GM18508 (cell line): ENCODE data around the gene TUBB1.
"Not testable (repeated sequence)": the region's sequence is repeated elsewhere in the genome, so short reads cannot be mapped to it uniquely, and the experiment has no call there.

Experiments used
- ATAC-seq: cut with Tn5 transposase; IDR thresholded peaks from one replicate; pipeline ENCODE4 v1.9.1; 2021; ENCODE audit warnings: moderate number of reproducible peaks; ENCODE audit not compliant: insufficient read depth, unreplicated experiment

The TUBB1 gene

DNA sequence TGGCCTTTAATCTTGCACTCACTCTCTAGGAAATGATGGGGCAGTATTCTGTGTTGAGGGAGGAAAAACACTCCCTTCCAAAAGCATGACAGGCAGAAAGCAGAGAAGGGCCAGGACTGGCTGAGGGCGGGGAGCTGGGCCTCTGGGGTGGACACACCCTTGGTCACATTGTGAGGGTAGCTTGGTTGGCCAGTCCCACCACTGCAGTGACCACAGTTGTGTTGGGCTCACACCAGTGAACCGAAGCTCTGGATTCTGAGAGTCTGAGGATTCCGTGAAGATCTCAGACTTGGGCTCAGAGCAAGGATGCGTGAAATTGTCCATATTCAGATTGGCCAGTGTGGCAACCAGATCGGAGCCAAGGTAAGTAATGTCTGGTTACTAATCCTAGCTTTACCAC is at the start of gene TUBB1:
Gene TUBB1 (plus strand): TSS at position 213 of the 400 bp plus-strand sequence. CDS start 94 bp downstream, at position 307.
- ATAC-seq, result no peak

DNA sequence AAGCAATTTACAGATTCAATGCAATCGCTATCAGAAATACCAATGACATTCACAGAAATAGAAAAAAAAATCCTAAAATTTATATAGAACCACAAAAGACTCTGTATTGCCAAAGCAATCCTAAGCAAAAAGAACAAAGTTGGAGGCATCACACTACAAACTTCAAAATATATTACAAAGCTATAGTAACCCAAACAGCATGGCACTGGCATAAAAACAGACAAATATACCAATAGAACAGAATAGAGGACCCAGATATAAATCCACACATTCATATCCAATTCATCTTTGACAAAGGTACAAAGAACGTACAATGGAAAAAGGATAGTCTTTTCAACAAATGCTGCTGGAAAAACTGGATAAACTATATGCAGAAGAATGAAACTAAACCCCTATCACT is 49.8 kb upstream of the TUBB1 start:
- ATAC-seq, result no peak

DNA sequence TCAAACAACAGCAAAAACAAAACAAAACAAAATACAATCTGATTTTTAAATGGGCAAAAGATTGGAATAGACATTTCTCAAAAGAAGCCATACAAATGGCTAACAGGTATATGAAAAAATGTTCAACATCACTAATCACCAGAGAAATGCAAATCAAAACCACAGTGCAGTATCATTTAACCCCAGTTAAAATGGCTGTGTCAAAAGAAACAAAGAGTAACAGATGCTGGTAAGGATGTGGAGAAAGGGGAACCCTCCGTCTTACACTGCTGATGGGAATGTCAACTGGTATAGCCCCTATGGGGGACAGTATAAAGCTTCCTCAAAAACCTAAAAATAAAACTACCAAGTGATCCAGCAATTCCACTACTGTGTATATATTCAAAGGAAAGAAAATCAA is 49.1 kb upstream of the TUBB1 start:
- no peak for ATAC-seq

DNA sequence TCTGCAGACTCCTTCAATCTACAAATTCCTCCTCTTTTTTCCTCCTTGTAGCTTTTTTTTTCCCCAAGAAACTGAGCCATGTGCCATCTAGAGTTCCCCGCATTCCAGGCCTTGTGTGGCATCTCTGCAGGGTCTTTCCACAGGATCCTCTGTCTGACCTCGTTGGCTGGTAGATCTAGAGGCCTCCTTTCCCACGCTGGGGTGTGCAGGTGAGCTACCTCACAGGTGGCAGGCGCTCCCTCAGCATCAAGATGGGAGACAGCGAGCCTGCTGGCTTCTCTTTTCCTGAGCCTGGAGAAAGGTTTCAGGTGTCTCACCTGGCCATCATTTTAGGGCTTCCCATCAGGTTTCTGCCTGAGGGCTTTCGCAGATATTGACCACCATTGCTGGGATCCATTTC is 47.8 kb upstream of the TUBB1 start:
- no peak for ATAC-seq

DNA sequence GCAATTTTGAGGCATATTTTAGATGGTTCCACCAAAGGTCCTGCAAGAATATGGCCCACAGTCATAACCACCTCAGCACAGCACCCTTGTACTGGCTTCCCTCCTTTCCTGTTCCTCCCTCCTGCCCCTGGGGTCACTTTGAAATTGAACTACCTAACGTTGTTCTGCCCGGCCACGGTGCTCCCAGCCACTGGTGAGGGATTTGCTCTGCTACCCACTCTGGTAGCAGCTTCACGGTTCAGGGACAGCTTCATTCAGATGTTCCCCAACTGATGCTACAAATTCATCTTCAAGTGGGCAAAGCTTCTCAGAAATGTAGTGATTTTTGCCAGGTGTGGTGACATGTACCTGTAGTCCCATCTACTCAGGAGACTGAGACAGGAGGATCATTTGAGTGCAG is 46.0 kb upstream of the TUBB1 start:
- ATAC-seq, result no peak

DNA sequence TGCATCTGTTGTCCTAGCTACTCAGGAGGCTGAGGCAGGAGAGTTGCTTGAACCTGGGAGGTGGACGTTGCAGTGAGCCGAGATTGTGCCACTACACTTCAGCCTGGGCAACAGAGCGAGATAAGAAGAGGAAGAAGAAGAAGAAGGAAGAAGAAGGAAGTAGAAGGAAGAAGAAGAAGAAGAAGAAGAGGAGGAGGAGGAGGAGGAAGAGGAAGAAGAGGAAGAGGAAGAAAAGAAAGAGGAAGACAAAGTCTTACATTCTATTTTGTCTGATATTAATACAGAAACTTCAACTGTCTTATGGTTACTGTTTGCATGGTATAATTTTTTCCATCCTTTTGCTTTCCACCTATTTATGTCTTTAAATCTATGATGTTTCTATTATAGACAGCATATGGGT is 45.4 kb upstream of the TUBB1 start:
- ATAC-seq, result no peak

DNA sequence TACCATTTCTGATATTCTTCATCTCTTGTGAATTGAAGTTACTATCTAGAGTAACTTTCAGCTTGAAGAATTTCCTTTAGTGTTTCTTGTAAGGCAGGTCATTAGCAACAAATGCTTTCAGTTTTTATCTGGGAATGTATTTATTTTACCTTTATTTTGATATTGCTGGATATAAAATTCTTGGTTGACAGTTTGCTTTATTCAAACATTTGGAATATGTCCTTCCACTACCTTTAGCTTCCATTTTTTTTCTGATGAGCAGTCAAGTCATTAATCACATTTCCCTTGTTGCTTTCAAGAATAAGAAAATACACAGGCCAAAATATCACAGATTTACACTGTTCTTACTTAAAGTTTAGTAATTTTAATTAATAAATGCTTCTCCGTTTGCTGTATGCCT is 43.9 kb upstream of the TUBB1 start:
- no peak for ATAC-seq

DNA sequence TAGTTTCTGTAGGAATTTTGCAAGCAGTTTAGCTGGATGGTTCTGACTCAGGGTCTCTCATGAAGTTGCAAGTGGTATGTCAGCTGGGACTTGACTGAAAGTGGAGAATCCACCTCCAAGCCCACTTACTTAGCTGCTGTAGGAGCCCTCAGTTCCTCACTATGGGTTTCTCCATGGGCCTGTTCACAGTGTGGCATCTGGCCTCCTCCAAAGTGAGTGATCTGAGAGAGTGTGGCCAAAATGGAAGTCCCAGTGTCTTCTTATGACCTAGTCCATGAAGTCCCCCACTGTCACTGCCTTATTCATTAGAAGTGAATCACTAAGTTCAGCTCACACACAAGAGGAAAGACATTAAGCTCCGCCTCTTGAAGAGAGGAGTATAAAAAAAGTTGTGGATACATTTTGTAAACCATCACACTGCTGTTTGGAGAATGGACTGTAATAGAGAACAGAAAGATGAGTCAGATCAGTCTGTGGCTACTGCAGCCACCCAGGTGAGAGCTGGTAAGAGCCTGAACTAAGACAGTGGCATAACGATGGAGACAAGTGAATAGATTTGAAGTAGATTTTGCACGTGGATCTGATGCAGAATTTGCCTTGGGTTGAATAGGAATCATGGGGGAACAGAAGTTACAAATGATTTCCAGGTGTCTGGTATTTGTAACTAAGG is 43.0 kb upstream of the TUBB1 start:
- ATAC-seq, result no peak

DNA sequence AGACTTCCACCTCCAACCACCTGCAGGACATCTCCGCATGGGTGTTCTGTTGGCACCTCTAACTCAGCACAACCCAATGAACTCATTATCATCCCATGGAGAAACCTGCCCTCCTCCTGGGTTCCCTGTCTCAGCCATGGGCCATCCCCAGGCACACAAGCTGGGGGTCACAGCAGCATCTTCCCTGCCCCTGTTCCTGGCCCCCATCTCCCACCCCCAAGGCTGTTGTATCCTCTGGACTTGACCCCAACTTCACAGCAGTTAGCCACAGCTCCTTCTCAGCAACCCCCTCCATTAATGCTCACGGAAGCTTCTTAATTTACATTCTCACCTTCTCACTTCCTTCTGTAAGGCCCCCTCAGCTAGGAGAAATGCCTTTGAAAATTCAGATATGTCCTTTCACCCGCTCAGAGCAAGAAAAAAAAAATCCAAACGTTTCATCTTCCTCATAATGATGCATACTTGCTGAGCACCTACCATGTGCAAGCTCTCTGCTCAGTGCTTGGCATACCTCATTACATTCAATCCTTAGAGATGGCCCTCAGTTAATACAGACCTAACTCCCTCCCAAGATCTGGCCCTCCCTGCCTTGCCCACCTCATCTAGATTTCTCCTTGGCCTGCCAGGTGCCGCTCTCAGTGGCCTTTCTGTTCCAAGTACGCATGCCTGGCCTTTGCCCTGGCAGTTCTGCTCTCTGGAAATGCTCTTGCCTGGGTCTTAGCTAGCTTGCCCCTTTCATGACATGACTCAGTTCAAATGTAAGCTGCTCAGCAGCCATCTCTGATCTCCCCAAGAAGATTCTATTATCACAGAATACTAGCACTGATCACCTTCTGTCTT is 40.7 kb upstream of the TUBB1 start:
- no peak for ATAC-seq

DNA sequence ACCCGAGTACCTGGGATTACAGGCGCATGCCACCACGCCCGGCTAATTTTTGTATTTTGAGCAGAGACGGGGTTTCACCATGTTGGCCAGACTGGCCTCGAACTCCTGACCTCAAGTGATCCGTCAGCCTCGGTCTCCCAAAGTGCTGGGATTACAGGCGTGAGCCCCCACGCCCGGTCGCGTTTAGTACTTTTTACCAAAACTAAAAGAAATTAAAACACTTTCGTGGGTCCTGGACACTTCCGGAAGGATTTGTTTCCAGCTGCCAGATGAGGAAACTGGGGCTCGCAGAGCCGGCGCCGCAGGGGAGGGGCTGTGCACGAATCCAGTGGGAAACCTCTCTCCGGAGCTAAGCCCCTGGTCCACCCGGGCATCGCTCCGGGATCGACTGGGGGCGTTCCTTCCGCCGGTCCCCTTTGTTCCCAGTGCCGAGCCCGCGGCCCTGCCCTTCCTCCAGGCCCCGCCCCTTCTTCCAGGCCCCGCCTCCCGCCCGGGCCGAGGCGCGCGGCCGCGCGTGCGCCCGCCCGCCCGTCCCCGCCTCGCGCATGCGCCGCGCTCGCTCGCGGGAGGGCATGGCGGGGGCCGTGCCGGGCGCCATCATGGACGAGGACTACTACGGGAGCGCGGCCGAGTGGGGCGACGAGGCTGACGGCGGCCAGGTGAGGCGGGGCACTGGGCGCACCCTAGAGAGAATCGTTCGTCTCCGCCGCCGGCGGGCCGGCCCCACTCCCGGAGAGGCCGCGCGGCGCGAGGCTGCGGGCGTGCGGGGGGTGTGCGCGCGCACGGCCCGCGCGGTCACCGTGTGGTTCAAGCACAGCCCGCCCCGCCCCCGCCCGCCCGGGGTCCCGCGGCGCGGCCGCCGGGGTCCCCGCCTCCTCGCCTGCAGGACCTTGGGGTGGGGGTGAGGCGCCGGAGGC is 38.3 kb upstream of the TUBB1 start, which contains the start of gene NELFCD:
Gene NELFCD (plus strand): TSS at position 546 of the 917 bp plus-strand sequence. CDS start 54 bp downstream, at position 600.
- ATAC-seq, result no peak

DNA sequence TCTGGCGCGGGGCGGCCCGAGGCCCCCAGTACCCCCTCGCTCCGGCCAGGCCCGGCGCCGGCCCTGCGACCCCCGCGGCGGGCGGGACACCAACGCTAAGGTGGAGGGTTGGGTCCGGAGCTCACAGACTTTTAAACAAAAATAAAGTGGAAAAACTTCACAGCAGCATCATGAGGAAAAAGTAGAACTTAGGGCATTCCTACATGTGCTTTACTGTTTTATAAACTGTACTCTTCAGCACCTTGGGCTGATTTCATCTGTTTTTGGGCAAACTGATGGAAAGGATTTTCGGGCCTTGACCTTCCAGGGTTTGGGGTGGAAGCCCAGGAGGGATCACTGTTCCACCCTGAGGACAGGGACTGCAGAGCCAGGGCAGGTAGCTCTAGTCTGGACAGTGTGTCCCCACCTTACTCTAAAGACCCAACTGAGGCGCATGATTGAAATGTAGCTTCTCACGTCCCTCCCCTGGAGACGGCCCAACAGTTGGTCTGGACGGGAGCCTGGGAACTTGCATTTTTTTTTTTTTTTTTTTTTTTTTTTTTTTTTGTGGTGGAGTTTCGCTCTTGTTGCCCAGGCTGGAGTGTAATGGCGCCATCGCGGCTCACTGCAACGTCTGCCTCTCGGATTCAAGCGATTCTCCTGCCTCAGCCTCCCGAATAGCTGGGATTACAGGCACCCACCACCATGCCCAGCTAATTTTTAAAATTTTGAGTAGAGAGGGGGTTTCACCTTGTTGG is 37.4 kb upstream of the TUBB1 start:
- no peak for ATAC-seq

DNA sequence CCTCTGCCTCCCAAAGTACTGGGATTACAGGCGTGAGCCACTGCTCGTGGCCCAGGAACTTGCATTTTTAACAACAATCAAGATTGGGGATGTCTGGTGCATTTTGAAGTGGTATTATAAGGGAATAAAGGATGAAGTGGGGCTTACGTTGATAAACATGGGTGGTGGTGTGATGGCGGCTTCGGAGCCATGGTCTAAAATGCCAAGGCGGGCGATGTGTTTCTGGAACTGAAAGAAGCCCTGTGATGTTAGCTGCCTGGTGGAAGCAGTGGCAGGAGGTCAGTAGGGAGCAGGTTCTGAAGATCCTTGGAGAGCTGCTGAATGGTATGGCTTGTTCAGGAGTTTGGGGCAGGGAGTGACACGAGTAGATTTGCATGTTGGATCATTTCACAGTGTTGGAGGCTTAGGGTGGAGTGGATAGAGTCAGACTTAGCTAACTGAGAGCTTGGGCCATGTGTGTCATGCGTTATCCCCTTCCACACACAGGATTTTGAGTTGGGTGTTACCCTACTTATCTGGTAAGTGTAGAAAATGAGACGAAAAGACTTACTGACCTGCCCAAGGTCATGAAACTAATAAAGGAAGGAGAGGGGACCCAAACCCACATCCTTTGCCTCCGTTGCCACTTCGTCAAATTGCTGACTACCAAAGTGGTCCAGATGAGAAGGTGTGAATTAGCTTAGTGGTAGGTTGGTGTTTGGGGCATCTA is 36.7 kb upstream of the TUBB1 start:
- no peak for ATAC-seq

DNA sequence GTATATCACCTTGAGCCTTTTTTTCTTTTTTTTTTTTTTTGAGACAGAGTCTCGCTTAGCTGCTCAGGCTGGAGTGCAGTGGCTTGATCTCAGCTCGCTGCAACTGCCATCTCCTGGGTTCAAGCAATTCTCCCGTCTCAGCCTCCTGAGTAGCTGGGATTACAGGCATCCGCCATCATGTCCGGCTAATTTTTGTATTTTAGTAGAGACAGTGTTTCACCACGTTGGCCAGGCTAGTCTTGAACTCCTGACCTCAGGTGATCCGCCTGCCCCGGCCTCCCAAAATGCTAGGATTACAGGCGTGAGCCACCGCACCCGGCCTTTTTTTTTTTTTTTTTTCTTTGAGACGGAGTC is 36.1 kb upstream of the TUBB1 start:
- ATAC-seq, result not testable (repeated sequence)

DNA sequence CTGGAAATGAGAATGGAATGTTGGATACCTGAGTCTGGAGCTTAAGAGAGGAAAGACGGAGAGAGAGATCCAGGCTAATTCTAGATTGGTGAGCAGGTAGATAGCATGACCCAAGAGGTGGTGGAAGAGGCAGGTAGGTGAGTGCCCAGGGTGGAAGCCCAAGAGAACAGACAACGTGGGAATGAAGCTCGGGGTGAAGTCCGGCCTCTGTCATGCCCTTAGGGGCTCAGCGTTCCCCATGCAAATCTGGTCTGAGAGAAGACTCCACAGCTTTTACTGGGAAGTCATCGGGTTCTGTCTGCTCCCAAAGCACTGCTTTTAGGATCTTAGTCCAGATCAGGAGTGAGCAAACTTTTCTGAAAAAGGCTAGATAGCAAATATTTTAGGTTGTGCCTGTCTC is 34.5 kb upstream of the TUBB1 start:
- no peak for ATAC-seq

DNA sequence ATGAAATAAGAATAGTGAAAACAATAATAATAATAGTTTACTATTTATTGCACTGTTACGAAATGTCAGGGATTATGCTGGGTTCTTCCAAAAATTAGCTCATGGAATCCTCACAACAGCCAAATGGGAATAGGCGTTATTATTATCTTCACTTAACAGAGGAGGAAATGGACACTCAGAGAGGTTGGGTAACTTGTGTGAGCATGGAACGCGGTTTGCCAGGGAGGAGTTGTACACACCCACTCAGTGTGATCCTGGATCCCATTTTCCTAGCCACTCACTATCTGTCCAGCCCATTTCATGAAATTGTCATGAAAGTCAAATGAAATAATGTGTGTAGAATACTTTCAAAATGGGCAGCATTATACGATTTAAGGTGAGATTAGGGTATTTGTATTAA is 33.6 kb upstream of the TUBB1 start:
- ATAC-seq, result no peak

DNA sequence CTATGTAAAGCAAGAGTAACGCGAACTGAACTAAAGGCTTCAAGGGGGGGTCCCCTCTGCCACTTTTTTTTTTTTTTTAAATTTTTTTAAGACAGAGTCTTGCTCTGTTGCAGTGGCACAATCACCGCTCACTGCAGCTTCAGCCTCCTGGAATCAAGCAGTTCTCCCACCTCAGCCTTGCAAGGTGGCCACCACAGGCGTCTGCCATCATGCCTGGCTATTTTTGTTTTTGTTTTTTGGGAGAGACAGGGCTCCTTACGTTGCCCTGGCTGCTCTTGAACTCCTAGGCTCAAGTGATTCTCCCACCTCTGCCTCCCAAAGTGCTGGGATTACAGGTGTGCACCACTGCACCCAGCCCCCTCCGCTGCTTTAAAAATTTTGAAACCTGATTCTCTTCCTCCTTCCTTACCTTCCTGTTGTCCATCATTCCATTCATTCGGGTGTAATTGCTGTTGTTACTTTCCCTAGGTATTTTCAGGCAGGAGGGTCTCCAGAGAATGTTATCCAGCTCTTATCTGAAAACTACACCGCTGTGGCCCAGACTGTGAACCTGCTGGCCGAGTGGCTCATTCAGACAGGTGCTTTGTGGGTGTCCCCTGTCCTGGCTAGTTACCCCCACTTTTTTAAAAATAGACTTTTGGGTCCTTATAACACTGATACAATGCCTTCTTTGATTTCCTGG is 32.8 kb upstream of the TUBB1 start:
- ATAC-seq, result no peak

DNA sequence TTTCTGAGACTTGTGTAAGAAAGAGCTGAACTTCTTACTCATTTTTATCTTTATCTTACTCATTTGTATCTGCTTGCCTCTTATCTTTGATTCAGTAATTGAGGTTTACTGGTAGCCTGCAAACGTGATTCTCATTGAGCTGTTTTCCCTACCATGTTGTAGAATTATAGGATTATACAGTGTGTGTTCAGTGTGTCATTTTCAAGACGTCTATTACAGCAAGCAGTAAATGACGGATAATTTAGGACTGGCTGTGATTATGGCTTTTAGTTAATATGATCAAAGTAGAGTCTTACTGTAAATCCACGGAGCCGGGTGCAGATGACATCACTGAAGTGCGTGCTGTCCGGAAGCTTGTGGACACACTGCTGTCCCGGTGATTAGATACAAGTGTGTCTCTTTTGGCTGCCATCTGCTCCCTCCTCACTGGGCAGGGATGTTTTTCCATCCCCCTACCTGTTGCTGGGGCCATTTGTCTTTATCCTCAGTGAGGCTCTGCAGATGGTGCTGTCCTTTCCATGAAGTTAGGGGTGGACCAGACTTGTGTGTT is 32.2 kb upstream of the TUBB1 start:
- no peak for ATAC-seq

DNA sequence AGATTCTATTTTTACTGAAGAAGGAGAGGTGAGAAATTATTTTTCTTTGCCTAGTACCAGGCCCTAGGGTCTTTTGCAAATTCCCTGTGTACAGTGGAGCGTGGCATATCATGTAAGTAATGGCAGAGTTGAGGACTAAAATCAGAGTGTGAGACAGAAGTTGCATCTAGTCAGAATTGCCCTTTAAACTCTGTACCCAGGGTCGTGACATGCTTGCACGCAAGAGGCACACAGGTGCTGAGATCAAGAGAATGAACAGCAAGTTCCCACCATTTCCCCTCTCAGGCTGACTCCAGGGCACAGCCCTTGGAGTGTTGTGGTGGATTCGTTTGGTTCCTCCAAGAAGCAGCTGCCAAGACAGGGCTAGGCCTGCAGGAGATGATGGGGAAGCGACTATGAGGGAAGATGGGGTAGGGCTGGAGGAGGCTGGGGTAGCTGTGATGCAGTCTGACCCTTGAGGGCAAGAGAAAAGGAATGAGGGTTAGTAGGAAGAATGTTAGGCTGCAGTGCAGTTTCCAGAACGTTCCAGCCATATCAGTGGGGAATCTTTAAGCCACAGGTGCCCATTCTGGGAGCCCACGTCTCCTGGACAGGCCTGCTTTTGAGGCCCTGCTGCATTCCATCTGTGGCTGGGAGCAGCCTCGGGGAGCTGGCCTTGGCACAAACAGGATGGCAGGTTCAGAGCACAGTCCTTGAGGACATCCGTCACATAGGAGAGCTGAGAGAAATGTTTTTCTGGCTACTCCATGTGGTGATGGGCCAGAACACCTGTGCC is 31.3 kb upstream of the TUBB1 start:
- no peak for ATAC-seq
